SIG-M5 (cell line): ENCODE data around the gene TARBP1.
"Not testable (repeated sequence)": the region's sequence is repeated elsewhere in the genome, so short reads cannot be mapped to it uniquely, and the experiment has no call there.

ENCODE experiments used
- DNase-seq: peaks from one replicate; lab custom pipeline; 2025; lab: John Stamatoyannopoulos, UW

Gene TARBP1

GRCh38 chr1:234507089-234507488 is 28.1 kb upstream of the TARBP1 start:
- no peak for DNase-seq

GRCh38 chr1:234505769-234506102 is 26.8 kb upstream of the TARBP1 start:
- DNase-seq: no peak

- no peak for DNase-seq
These were observed 26.2 kb upstream of the TARBP1 start for GRCh38 chr1:234504969-234505768.

DNA sequence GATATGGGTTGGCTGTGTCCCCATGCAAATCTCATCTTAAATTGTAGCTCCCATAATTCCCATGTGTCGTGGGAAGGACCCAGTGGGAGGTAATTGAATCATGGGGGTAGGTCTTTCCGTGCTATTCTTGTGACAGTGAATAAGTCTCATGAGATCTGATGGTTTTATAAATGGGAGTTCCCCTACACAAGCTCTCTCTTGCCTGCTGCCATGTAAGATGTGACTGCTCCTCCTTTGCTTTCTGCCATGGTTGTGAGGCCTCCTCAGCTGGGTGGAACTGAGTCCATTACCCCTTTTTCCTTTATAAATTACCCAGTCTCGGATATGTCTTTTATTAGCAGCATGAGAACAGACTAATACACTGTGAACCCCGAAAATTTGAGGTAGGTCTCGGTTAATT is 25.3 kb upstream of the TARBP1 start:
- DNase-seq: not testable (repeated sequence)

GRCh38 chr1:234503193-234504050 is 24.4 kb upstream of the TARBP1 start:
- no peak for DNase-seq

DNA sequence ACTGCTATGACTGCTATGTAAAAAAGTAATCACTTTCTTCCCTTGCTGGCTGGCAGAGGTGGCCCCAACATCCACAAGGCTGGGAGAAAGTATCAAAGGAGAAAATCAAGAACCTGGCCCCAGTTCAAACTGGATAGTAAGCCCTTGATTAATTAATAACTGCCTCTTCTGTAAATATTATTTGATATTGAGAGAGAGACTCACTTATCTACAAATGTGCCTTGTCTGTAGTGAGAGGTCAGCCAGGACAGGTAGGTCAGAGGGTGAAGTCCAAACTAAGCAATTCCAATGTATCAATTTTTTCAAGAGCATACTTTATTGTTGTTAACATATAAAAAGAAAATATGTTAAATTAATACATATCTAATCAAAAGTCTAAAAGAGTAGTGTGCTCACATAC is 23.8 kb upstream of the TARBP1 start:
- DNase-seq: no peak

GRCh38 chr1:234500269-234500668 is 21.3 kb upstream of the TARBP1 start:
- DNase-seq: no peak

- DNase-seq: no peak
These were observed 20.9 kb upstream of the TARBP1 start for GRCh38 chr1:234499943-234500245.

DNA sequence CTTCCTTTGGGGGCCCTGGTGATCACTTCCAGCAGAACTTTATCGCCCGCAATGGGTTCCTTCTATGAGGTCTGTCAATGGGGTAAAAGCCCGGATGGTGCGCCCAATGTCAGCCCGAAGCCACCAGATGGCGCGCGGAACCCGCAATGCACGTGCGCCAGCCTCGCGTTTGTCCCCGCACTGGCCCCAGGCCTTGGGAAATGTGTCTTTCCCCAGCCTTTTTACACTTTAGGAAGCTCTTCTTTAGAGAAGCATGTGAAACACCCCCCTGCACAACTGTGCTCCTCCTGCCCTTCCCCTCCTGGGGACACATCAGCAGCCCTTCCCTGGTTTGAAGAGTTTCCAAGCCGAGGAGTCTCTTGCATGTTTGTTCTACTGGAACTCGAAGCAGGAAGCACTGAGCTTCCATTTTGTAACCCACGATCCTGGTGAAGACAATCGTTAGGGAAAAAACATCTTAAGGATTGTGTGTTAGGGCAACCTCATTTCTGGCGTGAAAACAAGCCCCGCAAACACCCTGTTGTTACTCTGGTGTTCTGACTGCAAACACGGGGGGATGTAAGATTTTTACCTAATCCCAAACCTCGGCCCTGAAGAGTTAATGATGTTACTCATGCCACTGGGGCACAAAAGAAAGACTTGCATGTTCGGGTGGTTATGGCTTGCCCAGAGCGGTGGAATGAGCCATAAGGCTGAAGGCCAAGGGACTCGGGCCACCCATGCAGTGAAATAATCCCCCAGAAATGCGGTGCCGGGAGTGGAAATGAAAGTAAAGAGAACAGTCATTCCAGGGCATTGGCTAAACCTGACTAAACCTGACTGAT is 20.4 kb upstream of the TARBP1 start:
- DNase-seq: no peak

DNA sequence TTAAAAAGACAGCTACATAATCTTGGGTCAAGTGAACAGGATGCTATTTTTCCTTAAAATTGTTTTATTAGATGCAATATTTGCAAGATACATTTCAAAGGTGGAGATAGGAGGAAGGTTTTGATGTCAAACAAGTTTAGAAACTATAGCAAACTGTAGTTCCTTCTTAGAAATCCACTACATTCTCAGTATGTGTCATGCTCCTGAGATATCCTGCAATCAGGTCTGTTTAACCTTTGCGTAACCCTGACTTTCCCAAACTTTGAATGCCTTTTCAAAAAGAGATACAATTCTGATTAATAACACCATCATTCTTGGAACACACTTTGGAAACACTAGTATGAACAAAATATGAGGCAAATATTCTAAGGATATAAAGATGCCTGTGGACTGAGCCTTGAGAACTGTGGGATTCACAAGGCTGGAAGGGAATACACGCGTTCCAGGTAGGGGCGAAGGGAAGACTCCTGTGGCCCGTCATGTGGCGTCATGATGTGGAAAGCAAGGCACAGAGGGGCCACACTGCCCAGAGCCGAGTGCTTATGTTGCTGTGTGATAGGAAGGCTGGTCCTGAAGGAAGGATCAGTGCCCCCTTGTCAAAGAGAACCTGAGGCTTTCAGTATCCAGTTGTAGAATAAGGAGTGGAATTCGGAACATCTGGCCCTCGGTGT is 19.6 kb upstream of the TARBP1 start:
- no peak for DNase-seq

DNA sequence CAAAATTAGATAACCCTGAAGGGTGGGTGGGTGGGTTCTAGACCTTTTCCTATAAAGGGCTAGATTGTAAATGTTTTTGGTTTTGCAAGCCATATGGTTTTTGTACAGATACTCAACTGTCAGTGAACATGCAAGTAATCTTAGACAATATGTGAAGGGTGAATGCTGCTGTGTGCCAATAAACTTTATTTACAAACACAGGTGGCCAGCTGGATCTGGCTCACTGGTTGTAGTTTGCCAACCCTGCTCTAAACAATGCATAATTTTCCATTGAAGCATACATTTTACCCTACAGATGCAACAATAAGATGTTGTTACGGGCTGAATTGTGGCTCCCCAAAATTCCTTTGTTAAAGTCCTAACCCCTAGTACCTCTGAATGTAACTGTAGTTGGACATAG is 18.6 kb upstream of the TARBP1 start:
- no peak for DNase-seq

DNA sequence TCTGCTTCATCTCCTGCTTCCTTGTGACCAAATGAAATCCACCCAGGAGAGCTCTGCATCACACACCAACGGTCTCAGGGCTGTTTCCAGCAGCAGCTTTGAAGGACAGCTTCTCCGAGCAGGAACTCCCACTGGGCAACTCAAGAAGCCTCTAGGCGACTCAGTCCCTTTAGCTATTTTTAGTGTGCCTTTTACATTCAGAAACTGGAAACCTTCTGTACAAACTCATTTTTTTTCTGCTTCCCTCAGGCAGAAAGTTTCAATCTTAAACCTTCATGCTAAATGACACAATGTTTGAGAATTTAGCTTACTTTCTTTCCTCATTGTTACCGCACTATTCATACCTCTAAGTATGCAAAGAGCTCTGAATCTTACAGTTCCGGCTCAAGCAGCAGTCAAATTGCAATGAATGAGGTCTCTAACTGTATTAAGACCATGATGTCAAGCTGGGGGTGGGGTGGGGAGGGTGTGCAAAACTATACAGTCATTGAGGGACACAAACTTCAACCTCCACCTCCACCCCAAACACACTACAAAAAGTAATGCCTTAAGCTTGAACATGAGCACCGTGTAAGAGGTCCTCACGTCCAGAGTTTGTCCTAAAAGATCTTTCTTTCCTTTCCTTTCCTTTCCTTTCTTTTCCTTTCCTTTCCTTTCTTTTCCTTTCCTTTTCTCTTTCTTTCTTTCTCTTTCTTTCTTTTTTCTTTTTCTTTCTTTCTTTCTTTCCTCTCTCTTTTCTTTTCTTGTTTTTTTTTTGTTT is 16.4 kb upstream of the TARBP1 start:
- DNase-seq: no peak

DNA sequence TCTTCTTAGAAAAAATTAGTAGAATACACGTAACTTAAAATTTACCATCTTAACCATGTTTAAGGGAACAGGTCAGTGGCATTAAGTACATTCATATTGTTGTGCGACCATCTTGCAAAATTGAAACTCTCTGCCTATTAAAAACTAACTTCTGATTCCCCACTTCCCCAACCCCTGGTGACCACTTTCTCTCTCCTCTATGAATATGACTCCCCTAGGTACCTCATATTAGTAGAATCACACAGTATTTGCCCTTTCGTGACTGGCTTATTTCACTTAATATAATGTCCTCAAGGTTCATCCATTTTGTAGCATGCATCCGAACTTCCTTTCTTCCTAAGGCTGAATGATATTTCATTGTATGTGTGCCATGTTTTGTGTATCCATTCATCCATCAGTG is 15.1 kb upstream of the TARBP1 start:
- DNase-seq: no peak

DNA sequence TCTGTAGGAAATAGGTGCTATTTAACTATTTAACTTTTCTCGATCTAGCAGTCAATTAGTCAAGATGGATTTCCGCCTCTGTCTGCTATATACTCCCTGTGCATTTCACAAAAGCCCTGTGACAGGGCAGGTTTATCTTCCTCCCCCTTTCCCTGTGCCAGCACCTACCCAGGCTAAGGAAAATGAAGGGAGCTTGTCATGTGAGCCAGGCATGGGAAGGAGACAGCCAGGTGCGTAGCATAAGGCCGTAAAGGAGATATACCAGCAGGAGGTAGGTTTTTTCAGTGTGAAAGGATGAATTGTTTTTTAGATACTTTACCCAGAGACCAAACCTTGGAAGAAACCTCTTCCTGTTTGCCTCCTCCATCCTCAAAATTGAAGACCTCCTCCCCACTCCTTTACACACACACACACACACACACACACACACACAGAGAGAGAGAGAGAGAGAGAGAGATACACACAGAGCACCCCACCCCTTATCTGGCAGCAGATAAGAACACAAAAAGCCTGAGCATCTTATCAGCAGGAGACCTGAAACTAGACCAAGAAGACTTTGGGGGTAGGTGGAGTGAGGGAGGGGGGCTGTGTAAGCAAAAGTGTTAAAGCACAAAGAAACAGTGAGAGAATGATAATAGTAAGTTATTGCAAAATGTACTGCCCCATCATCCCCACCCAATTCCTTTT is 12.0 kb upstream of the TARBP1 start:
- no peak for DNase-seq

DNA sequence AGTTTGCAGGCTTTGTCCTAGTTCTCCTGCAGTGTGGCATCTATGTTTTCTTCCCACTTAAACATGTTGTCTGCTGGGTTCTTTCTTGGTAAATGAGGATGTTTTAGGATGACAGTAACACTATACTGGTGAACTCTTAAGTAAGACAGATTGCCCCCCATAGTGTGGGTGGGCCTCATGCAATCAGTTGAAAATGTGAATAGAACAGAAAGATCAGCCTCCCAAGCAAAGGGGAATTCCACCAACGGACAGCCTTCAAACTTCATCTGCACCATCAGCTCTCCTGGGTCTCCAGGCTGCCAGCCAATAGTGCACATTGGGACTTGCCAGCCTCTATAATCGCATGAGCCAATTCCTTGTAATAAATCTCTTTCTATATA is 10.7 kb upstream of the TARBP1 start:
- no peak for DNase-seq

DNA sequence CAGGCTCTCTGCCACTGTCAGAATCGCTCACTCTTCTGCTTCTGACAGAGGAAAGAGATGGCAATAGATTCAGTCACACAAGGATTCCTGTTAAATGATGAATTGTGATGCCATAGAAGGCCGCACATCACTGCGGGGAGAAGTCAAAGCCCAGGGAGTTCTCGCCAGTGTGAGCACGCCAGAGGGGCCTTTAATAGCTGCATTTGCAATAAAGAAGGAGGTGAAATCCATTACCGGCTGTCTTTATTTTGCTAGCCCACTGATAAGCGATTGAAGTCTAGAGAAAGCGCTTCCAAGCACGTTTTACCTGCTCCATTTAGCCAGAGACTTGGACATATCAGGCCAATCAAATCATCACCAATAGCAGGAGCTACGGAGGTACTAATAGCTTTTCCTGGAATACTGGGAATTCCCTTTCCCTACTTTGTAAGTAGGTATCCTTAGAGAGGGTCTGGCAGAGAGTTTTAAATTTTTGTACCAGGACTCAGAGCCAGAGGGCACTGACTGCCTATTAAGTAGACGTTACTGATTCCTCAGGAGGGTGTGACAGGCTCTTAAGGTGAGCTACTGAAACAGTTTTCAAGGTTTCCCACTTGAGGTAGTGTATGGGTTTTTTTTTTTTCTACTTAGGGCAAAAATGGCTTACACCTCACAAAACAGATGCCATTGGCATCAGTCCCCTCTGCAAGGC is 10.2 kb upstream of the TARBP1 start:
- DNase-seq: no peak

- DNase-seq: no peak
These were observed 9.4 kb upstream of the TARBP1 start for GRCh38 chr1:234488054-234489006.

DNA sequence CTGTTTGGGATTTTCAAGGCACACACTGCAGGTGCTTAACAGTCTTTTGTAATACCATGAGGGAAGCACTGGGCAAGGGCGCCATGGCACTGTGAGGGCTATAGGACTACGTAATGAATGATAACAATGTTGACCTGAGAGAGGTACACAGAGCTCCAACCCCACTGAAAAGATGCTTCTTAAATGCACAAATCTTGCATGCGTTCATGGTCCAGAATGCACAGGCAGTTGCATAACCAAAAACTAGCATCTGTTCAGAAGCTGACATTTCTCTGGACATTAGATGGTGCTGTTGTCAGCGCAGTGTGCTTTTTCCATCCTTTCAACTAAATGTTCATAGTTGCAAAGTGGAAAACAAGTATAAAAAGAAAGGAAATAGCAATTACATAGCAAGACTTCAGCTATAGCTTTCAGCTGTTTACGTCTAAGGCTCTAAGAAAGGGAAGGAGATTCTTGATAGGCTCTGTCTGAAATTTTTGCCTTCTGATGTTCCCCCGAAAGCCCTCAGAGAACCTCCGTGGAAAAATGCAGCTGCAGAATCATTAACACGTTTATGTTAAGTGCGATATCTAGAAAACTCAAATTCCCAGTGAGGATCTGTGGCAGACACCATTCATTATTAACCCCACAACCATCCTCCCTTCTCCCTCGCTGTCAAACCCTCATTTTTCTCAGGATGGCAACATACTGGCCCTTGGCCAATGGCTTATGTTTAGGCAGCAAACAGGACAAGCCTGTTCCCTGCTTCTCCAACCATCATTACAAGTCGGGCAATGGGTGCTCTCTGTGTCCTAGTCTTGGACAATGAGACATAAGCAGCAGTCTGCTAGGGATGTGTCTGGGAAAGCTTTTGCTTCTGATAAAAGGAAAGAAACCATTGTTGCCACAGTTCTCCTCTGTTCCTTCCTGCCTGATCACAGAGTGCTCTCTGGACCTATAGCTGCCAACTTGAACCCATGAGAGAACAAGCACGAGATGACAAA is 8.2 kb upstream of the TARBP1 start:
- no peak for DNase-seq
